Activated CD4-positive, alpha-beta T cell treated with anti-CD3 and anti-CD28 coated beads for 36 hours (primary cell): Measurements from ENCODE around the gene ZSCAN21. TPM values are rescaled to one million over a fixed set of nuclear protein-coding genes. Genes with fewer than 3 reads are reported as not detected.

Source experiments
- ATAC-seq: fragments of 200-7000 bp; cut with Tn5 transposase; one replicate; pipeline ENCODE4 v1.10.0; 2021; ENCODE audit warnings: mild to moderate bottlenecking, moderate library complexity
- CTCF ChIA-PET: fragments of 350-600 bp; sonication (Branson Sonifier 250); formaldehyde crosslinking; loops from one replicate; lab custom pipeline; 2021; ENCODE audit warnings: antibody characterized with exemption; lab: Charles Lee
- POLR2A ChIA-PET: fragments of 350-600 bp; sonication (Branson Sonifier 250); formaldehyde crosslinking; loops from one replicate; lab custom pipeline; 2021; ENCODE audit warnings: antibody characterized with exemption, inconsistent platforms; lab: Charles Lee
- DNase-seq: peaks from one replicate; pipeline ENCODE4 v3.0.0-alpha.2; 2020
- H3K27ac Mint-ChIP-seq: one replicate; pipeline ENCODE4 v1.8.0; 2021; ENCODE audit warnings: mixed read lengths
- H3K27me3 Mint-ChIP-seq: one replicate; pipeline ENCODE4 v1.8.0; 2021; ENCODE audit warnings: mixed read lengths
- H3K36me3 Mint-ChIP-seq: one replicate; pipeline ENCODE4 v1.8.0; 2021; ENCODE audit warnings: low read depth, mixed read lengths
- H3K4me1 Mint-ChIP-seq: one replicate; pipeline ENCODE4 v1.8.0; 2021; ENCODE audit warnings: mixed read lengths
- H3K4me3 Mint-ChIP-seq: one replicate; pipeline ENCODE4 v1.8.0; 2021; ENCODE audit warnings: mild to moderate bottlenecking, moderate library complexity, mixed read lengths
- H3K9me3 Mint-ChIP-seq: one replicate; pipeline ENCODE4 v1.8.0; 2021; ENCODE audit warnings: low read depth, mixed read lengths
- intact Hi-C, 2 experiments: fragments of 100-400 bp; cut with DNase I in 1 of 2; cut with micrococcal nuclease in 1 of 2; formaldehyde crosslinking; loops; one replicate each; pipeline versions ENCODE4 v1.14.2 to v1.15.1; 2022 to 2024; cut with DNase I, micrococcal nuclease
- total RNA-seq, 2 experiments: library from RNA; stranded (reverse); gene quantifications; one replicate each; pipeline ENCODE4 v1.2.3, GENCODE V29; 2021

Gene ZSCAN21
- total RNA-seq, 2 experiments from 2014 or later, result 6.4 to 7.4 TPM

DNA sequence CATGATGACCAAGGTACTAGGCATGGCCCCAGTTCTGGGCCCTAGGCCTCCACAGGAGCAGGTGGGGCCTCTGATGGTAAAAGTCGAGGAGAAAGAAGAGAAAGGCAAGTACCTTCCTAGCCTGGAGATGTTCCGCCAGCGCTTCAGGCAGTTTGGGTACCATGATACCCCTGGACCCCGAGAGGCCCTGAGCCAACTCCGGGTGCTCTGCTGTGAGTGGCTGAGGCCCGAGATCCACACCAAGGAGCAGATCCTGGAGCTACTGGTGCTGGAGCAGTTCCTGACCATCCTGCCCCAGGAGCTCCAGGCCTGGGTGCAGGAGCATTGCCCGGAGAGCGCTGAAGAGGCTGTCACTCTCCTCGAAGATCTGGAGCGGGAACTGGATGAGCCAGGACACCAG is 7.4 kb downstream of the ZSCAN21 start:
- ATAC-seq (no peak), DNase-seq (no peak)
- Mint-ChIP-seq H3K4me3 (no peak overlapping the region), H3K4me1 (no peaks in the 10 kb centered on the region), H3K27me3 (no peaks in the 10 kb centered on the region), H3K27ac (no peak overlapping the region), H3K36me3 (peaks cover 7% of the 10 kb centered on the region), H3K9me3 (no peaks in the 10 kb centered on the region)
- ChIA-PET POLR2A (no interaction called here), CTCF (interaction anchor here (0.6 to 1.7 kb wide), 2 partner anchors 77 to 388 kb away, joined by 3 to 4 read pairs; no protein-coding TSS in a partner anchor)
- intact Hi-C loops, result no loop called here

DNA sequence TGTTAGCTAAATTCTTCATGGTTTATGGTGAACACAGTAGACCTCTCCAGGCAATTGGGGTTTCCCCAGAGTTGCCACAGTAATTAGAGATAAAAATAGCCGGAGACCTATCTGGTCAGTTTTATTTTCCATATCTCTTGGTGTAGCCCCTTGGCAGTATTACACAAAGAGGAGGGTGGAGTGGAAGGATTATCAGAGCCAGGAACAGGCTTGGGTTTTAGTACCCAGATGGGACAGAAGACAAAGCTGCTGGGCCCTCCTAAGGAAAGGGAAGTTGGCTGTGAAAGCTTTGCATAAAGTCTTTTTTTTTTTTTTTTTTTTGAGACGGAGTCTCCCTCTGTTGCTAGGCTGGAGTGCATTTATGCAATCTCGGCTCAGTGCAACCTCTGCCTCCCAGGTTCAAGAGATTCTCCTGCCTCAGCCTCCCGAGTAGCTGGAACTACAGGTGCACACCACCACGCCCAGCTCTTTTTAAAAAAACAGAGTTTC is 9.7 kb downstream of the ZSCAN21 start:
- POLR2A ChIA-PET, result no interaction called here
- Mint-ChIP-seq H3K27ac (no peak overlapping the region), H3K27me3 (no peaks in the 10 kb centered on the region), H3K4me1 (no peaks in the 10 kb centered on the region), H3K36me3 (peaks cover 10% of the 10 kb centered on the region), H3K9me3 (no peaks in the 10 kb centered on the region), H3K4me3 (no peak overlapping the region)
- DNase-seq (no peak), ATAC-seq (no peak)
- CTCF ChIA-PET, result interaction anchor here (0.6 to 1.0 kb wide), 2 partner anchors 23 to 146 kb away, joined by 3 to 6 read pairs; no protein-coding TSS in a partner anchor
- intact Hi-C loops, result no loop called here

DNA sequence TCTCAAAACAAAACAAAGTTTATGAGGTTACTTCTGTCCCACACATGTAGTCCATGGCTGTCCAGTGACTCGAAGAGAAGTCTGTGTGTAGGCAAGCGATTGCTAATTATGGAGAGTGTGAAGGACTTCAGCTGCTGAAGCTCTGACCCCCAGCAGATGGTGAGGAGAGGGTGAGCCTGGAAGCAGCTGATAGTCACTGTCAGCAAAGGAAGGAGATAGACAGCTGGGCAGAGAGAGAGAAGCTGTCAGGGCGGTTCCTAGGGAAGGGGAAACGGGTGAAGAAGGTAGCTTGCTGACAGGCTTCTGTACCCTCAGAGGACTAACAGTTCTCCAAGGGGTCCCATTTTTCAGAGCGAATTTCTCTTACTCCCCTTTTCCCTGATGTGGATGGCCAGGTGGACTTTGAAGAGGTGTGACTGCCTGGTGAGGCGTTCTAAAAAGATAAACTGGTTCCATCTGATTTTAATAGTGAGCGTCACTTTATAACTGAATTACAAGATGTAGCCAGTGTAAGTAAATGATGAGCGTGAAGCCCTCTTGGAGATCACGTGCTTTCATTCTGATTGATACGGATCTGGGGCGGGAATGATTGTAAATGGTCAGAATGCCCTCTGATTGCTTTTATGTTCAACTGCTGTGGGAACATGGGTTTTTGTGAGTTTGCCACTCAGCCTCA is 12.1 kb downstream of the ZSCAN21 start:
- no peak for ATAC-seq
- Mint-ChIP-seq H3K4me3 (no peak overlapping the region), H3K27me3 (no peaks in the 10 kb centered on the region), H3K27ac (no peak overlapping the region), H3K36me3 (peaks cover 19% of the 10 kb centered on the region), H3K9me3 (no peaks in the 10 kb centered on the region), H3K4me1 (no peaks in the 10 kb centered on the region)
- ChIA-PET CTCF (no interaction called here), POLR2A (interaction anchor here (0.5 kb wide), 1 partner anchor 51 kb away, joined by 3 read pairs; no protein-coding TSS in a partner anchor)
- DNase-seq, result no peak
- intact Hi-C loops, result no loop called here

DNA sequence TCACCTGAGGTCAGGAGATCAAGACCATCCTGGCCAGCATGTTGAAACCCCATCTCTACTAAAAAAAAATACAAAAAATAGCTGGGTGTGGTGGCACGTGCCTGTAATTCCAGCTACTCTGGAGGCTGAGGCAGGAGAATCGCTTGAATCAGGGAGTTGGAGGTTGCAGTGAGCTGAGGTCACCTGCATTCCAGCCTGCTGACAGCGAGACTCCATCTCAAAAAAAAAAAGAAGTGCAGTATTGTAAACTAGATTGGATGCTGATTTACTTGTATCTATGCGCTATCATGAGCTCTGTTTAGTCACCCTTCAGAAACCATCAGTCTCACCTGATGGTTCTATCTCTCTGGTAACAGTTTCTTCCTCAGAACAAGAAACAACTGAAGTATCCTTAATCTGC is 13.8 kb downstream of the ZSCAN21 start:
- Mint-ChIP-seq H3K27ac (no peak overlapping the region), H3K9me3 (no peaks in the 10 kb centered on the region), H3K4me3 (no peak overlapping the region), H3K27me3 (no peaks in the 10 kb centered on the region), H3K4me1 (no peaks in the 10 kb centered on the region), H3K36me3 (peaks cover 23% of the 10 kb centered on the region)
- ATAC-seq (no peak), DNase-seq (no peak)
- ChIA-PET CTCF (interaction anchor here (0.6 to 1.2 kb wide), 3 partner anchors 9 to 899 kb away, joined by 3 read pairs; no protein-coding TSS in a partner anchor), POLR2A (interaction anchor here (0.6 kb wide), 1 partner anchor 145 kb away, joined by 9 read pairs; no protein-coding TSS in a partner anchor)
- intact Hi-C loops, result no loop called here

DNA sequence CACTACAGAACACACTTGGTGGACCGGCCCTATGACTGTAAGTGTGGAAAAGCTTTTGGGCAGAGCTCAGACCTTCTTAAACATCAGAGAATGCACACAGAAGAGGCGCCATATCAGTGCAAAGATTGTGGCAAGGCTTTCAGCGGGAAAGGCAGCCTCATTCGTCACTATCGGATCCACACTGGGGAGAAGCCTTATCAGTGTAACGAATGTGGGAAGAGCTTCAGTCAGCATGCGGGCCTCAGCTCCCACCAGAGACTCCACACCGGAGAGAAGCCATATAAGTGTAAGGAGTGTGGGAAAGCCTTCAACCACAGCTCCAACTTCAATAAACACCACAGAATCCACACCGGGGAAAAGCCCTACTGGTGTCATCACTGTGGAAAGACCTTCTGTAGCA is 14.6 kb downstream of the ZSCAN21 start:
- no peak overlapping the region for H3K4me3 Mint-ChIP-seq
- H3K9me3 Mint-ChIP-seq, result no peaks in the 10 kb centered on the region
- H3K4me1 Mint-ChIP-seq, result no peaks in the 10 kb centered on the region
- H3K36me3 Mint-ChIP-seq, result peaks cover 23% of the 10 kb centered on the region
- CTCF ChIA-PET, result interaction anchor here (1.2 kb wide), 1 partner anchor 9 kb away, joined by 3 read pairs; no protein-coding TSS in a partner anchor
- no peak for DNase-seq
- POLR2A ChIA-PET, result no interaction called here
- H3K27me3 Mint-ChIP-seq, result no peaks in the 10 kb centered on the region
- intact Hi-C loops, result no loop called here
- no peak overlapping the region for H3K27ac Mint-ChIP-seq
- no peak for ATAC-seq

DNA sequence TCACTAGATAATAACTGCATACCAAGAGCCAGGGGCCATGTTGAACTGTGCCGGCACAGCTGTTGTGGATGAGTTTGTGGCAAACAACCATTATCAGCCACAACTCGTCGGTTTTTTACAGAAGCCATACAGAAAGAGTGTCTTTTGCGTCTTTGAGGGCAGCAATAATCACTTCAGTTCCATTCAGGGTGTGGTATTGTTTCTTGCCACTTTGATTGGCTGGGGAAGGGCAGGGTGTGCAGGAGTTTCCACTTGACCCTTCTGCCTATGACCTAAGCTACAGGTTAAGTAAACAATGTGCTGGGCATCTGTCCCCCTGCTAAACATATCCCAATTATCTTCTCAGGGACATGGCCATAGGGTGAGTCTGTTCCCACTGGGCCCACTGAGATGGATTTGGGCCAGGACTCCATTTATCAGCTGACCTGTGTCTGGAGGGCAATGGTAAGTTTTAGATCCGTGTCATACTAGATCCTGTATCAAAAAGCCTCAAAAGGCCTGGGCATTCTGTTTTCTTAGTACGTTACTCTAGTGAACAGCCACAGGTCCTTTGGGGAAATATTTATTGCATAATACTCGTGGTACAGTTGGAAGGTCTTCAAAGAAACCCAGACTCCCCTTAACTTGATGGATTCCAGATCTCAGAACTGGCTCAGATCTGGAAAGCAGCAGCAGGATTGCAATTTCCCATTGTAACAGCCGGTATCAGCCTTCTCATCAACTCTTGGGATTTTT is 16.0 kb downstream of the ZSCAN21 start:
- ChIA-PET CTCF (no interaction called here), POLR2A (interaction anchor here (0.5 kb wide), 1 partner anchor 25 kb away, joined by 4 read pairs; no protein-coding TSS in a partner anchor)
- intact Hi-C loops, result no loop called here
- no peak overlapping the region for H3K4me3 Mint-ChIP-seq
- no peaks in the 10 kb centered on the region for H3K27me3 Mint-ChIP-seq
- ATAC-seq (no peak), DNase-seq (no peak)
- H3K4me1 Mint-ChIP-seq, result no peaks in the 10 kb centered on the region
- H3K36me3 Mint-ChIP-seq, result peaks cover 32% of the 10 kb centered on the region
- H3K27ac Mint-ChIP-seq, result no peak overlapping the region
- H3K9me3 Mint-ChIP-seq, result peaks cover 5% of the 10 kb centered on the region

DNA sequence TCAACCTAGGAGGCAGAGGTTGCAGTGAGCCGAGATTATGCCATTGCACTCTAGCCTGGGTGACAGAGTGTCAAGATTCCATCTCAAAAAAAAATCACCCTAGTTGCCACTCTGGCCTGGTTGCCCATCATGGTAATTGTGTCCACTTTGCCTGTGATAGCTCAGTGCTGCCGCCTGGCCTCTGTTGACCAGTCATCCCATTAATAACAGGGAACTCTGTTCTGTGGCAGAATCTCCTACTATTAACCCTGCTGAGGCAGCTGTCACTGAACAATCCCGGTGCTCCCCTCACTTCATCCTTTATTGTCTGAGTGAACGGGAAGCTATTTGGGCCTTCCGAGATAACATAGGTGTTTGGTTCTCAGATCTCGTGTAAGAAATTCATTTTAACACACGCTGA is 17.4 kb downstream of the ZSCAN21 start:
- DNase-seq (no peak), ATAC-seq (no peak)
- Mint-ChIP-seq H3K27me3 (no peaks in the 10 kb centered on the region), H3K4me3 (no peak overlapping the region), H3K4me1 (no peaks in the 10 kb centered on the region), H3K36me3 (peaks cover 46% of the 10 kb centered on the region), H3K9me3 (peaks cover 18% of the 10 kb centered on the region), H3K27ac (no peak overlapping the region)
- intact Hi-C loops, result no loop called here
- POLR2A ChIA-PET, result no interaction called here
- CTCF ChIA-PET, result interaction anchor here (0.6 to 1.0 kb wide), 3 partner anchors 9 to 508 kb away, joined by 3 read pairs; no protein-coding TSS in a partner anchor

DNA sequence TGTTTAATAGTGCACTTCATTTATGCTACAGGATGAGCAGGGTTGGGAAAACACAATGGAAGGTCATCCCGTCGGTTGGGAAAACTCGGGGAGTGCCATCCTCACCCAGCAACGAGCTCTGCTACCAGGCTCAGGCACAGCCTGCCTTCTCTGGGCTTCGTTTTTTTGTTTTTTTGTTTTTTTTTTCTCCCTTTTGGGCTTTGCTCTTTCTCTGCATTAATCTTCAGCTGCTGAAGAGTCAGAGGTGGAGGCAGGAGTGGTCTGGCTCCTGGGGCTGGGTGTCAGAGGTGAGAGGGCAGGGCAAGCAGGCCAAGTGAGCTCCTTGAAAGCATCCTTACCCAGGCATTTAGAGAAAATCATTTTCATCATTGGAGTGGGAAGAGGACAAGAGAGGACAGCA is 20.4 kb downstream of the ZSCAN21 start:
- Mint-ChIP-seq H3K9me3 (peaks cover 25% of the 10 kb centered on the region), H3K27ac (no peak overlapping the region), H3K36me3 (peaks cover 68% of the 10 kb centered on the region), H3K4me3 (no peak overlapping the region), H3K27me3 (no peaks in the 10 kb centered on the region), H3K4me1 (no peaks in the 10 kb centered on the region)
- intact Hi-C loops, result no loop called here
- no peak for ATAC-seq
- ChIA-PET CTCF (interaction anchor here (0.8 to 1.5 kb wide), 2 partner anchors 90 to 151 kb away, joined by 3 to 4 read pairs; no protein-coding TSS in a partner anchor), POLR2A (no interaction called here)
- DNase-seq, result no peak

DNA sequence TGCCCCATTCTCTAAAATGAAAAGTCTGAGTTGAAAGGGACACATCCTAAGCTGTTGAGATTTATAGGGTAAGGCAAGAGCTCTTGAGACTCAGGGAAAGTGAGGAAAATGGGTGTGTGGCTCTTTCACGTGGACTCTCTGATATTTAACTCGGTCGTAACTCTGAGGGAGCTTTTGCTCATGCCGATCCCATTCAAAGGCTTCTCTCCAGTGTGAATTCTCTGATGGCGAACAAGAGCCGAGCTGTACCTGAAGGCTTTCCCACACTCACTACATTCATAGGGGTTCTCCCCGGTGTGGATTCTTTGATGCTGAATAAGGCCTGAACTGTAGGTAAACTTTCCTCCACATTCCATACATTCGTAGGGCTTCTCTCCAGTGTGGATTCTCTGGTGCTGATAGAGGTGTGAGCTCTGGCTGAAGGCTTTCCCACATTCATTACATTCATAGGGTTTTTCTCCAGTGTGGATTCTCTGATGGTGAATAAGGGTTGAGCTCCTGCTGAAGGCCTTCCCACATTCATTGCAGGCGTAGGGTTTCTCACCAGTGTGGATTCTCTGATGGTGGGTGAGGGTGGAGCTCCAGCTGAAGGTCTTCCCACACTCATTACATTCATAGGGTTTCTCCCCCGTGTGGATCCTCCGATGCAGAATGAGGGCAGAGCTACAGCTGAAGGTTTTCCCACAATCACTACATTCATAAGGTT is 21.6 kb downstream of the ZSCAN21 start:
- Mint-ChIP-seq H3K9me3 (peaks cover 25% of the 10 kb centered on the region), H3K36me3 (peaks cover 74% of the 10 kb centered on the region), H3K27me3 (no peaks in the 10 kb centered on the region), H3K4me1 (no peaks in the 10 kb centered on the region), H3K4me3 (no peak overlapping the region), H3K27ac (no peak overlapping the region)
- ChIA-PET POLR2A (interaction anchor here (0.7 kb wide), 2 partner anchors 152 to 530 kb away, joined by 3 to 4 read pairs; partner anchors contain the start of gene TRIM4), CTCF (interaction anchor here (0.5 to 1.2 kb wide), 3 partner anchors 146 to 537 kb away, joined by 3 to 4 read pairs (median 3); no protein-coding TSS in a partner anchor)
- DNase-seq (no peak), ATAC-seq (no peak)
- intact Hi-C loops, result no loop called here

DNA sequence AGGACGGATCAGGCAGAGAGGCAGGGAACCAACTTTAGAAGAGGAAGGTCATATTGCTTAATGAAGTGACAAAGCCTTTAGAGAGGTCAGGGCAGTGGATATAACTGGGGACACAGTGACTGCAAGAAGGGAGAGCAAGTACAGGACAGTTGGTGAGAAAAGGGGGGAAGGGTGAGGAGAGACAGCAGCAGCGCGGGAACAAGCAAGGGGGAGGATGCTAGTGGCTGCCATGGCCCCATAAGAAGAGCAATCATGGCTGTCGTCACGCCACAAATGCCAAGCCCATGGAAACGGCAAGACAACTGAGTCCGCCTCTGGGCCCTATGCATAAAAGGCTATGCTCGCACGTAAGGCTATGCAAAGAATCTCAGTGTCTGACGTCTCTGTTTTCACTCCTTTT is 22.9 kb downstream of the ZSCAN21 start:
- POLR2A ChIA-PET, result interaction anchor here (0.6 kb wide), 1 partner anchor 177 kb away, joined by 3 read pairs; no protein-coding TSS in a partner anchor

DNA sequence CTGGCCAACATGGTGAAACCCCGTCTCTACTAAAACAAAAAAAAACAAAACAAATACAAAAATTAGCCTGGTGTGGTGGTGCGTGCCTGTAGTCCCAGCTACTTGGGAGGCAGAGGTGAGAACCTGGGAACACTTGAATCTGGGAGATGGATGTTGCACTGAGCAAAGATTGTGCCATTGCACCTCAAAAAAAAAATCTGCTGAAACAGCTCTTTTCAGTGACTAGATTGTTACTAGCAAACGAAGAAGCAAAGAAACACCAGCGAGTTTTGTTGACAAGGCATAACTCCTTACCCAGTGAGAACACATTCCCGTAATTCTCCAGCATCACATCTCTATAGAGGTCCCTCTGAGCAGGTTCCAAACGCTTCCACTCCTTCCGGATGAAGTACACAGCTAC is 25.3 kb downstream of the ZSCAN21 start:
- POLR2A ChIA-PET, result no interaction called here
- no peak overlapping the region for H3K27ac Mint-ChIP-seq
- peaks cover 25% of the 10 kb centered on the region for H3K9me3 Mint-ChIP-seq
- H3K4me1 Mint-ChIP-seq, result peaks cover 7% of the 10 kb centered on the region
- H3K36me3 Mint-ChIP-seq, result peaks cover 81% of the 10 kb centered on the region
- intact Hi-C loops, result no loop called here
- no peak overlapping the region for H3K4me3 Mint-ChIP-seq
- ATAC-seq (no peak), DNase-seq (no peak)
- CTCF ChIA-PET, result interaction anchor here (0.8 kb wide), 1 partner anchor 134 kb away, joined by 4 read pairs; no protein-coding TSS in a partner anchor
- H3K27me3 Mint-ChIP-seq, result no peaks in the 10 kb centered on the region

More for the DNA sequence above, 22.9 kb downstream of the ZSCAN21 start:
- Mint-ChIP-seq H3K4me1 (no peaks in the 10 kb centered on the region), H3K9me3 (peaks cover 25% of the 10 kb centered on the region), H3K4me3 (no peak overlapping the region), H3K27me3 (no peaks in the 10 kb centered on the region), H3K27ac (no peak overlapping the region), H3K36me3 (peaks cover 82% of the 10 kb centered on the region)
- DNase-seq (no peak), ATAC-seq (no peak)
- intact Hi-C loops, result no loop called here
- CTCF ChIA-PET, result interaction anchor here (0.6 to 0.8 kb wide), 2 partner anchors 9 to 26 kb away, joined by 3 read pairs; no protein-coding TSS in a partner anchor
